DMS114 treated with DMSO at 0.1 percent for 48 hours (cell line): ENCODE measurements around the gene PAX8.

Experiments used
- DNase-seq: peaks from one replicate; lab custom pipeline; 2025; ENCODE audit not compliant: unreplicated experiment; lab: John Stamatoyannopoulos, UW

Gene PAX8

GRCh38 chr2:113209011-113209645 is 69.6 kb downstream of the PAX8 start:
- DNase-seq, result no peak

DNA sequence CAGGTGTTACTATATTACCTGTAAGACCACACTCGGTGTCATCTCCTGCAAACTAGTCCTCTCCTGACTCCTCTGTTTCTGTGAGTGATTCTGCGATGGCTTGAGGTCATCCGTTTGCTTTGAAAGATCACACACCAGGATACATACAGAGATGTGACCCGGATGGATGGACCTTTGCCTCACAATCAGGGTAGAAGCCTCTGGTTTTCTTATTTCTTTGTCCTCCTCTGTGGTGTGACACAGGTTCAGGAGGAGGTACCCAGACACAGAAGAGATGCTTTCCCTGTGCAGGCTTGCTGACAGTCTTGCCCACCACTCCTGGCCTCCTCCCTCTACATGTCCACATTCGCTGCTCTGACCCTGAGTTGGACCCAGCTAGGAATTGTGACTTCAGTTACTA is 70.3 kb downstream of the PAX8 start:
- no peak for DNase-seq

DNA sequence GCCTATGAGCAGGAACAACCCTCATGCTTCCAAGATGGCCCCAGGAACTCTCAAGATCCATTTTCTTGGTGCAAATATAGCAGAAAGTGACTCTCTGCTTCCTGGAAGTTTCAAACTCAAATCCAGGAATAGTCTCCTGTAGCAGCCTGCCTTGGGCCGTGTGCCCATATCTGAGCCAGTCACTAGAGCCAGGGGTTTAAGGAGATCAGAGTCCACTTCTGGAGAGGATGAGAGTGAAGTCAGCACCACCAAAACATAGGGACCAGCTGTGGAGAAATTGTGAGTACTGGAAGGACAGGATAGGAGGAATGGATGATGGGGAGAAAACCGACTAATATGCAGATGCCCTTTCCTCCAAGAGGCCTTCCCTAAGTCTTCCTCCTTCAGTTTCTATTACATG is 71.7 kb downstream of the PAX8 start:
- DNase-seq, result no peak

DNA sequence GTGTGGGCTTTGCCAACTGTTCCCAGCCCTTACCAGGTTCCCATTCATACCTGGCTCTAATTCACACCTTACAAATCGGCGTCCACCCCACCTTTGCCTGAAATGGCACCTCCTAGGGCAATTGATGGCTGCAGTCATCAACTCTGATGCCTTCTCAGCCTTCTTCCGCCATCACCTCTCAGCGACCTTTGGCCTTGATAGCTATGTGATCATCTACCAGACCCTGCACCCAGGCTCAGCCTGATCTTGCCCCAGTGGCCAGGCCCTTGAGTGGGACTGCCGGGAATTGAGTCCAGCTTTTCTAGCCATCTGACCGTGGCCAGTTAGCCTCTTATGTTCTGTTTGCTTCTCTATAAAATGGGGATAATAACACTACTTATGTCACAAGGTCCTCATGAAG is 72.5 kb downstream of the PAX8 start:
- DNase-seq, result no peak

DNA sequence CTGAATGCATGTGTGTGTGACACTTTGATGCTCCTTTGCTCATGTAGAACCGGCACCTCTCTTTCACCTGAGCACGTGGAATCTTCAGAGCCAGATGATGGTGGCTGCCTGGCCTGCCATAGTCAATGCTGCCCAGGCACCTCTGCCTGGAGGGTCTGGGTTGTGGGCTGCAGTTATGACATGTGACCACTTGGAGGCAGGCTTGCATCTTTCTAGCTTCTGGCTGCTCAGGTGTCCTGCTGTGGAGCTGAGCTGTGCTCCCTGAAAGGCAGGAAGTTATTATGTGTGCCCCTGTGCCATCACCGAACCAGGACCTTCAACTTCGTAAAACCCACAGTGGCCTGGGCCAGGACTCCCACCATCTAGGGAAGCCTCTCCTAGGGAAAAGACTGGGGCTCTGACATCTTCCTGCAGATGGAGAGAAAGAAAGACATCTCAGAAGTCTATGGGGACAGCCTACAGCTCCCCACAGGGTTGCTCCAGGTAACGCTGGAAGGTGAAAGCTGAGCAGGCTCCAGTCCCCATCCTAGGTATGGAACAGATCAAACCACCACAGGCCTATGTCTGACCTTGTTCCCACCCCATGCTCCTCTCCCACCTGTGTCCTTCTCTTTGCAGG is 74.7 kb downstream of the PAX8 start:
- peak; percentile 26 for DNase-seq

GRCh38 chr2:113203217-113203530 is 75.5 kb downstream of the PAX8 start:
- DNase-seq, result no peak

DNA sequence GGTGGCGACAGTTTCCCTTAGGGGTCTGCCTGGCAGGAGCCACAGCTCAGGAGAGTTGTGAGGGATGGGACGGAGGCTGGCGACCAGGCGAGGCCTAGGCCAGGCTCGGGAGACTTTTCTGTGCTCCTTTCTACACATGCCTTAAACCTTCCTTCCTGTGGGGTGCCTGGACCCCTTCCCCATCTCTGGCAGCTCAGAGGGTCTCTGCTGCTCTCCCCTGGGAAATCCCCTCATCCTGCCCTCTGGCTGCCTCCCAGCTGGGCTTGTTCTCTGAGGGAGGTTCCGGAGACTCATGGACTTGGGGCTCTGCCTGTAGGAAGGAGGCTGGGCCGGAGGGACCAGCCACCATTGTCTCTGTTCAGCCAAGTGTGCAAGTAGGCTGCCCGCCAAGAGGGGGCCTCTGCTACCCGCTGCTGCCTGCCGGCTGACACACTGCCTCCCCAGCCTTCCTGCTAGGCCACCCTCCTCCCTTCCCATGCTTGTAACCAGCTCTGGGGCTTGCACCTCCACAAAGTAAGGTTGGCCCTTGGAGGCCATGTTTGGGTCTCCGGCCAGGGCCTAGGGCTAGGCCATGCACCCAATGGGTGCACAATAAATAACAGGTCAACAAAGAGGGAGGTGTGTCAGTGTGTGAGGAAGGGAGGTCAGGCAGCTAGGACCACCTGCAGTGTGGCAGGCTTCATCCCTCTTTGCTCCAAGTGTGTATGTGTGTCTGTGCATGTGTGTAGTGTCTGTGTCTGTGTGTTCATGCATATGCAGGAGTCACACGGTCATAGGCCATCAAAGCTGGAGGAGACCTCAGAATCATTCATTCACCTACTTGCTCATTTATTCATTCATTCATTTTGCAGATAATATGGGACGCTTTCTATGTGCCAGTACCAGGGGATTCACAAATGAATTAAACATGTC is 76.2 kb downstream of the PAX8 start:
- no peak for DNase-seq

GRCh38 chr2:113201496-113202304 is 77.0 kb downstream of the PAX8 start:
- no peak for DNase-seq

- no peak for DNase-seq
Observed at GRCh38 chr2:113200736-113201490, 77.8 kb downstream of the PAX8 start.

DNA sequence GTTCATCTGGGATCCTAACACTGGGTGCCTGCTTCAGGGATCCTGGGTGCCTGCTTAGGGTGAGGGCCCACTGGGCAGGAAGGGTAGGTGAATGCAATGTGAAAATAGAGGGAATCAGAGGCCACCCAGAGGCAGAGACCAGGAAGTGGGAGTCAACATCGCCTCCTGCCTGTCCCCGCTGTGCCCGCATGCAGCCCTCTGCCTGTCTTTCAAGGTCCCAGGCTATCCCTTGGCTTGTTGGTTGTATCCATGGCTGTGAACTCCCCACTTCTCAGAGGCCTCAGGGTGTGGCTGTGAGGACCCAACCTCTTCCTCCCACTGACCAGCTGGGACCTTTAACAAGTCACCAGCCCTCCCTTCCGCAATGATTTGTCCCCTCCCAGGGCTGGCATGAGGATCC is 78.5 kb downstream of the PAX8 start:
- DNase-seq, result no peak

DNA sequence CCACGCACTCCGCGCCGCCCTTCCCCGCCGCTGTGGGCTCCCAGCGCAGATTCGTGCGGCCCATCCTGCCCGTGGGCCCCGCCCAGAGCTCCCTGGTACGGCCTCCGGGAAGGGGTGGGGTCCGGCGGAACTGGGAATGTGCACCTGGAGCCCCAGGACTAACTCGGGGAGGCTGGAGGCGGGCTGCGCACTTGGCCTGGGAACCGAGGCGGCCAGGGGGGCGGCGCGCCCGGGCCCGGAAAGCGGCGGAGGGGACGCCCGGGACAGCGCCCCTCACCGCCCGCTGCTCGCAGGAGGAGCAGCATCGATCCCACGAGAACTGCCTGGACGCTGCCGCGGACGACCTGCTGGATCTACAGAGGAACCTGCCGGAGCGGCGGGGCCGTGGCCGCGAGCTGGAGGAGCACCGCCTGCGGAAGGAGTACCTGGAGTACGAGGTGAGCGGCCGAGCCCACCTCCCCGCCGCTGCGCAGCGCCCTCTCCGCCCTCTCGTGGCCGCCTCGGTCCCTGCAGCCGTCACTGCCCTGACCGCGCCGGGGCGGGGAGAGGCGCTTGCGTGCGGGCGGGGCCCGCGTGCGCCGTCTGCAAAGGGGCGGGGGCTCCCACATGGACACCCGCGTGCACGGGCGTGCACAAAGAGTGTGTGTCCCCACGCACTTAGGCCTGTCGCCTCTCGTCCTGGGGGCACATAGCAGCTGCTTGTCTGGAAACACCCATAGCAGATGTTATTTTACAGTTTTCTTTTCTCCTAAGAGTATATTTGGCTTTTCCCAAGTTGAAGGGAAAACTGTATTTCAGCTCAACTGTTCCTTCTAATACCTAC is 79.7 kb downstream of the PAX8 start:
- peak; percentile 24 for DNase-seq

DNA sequence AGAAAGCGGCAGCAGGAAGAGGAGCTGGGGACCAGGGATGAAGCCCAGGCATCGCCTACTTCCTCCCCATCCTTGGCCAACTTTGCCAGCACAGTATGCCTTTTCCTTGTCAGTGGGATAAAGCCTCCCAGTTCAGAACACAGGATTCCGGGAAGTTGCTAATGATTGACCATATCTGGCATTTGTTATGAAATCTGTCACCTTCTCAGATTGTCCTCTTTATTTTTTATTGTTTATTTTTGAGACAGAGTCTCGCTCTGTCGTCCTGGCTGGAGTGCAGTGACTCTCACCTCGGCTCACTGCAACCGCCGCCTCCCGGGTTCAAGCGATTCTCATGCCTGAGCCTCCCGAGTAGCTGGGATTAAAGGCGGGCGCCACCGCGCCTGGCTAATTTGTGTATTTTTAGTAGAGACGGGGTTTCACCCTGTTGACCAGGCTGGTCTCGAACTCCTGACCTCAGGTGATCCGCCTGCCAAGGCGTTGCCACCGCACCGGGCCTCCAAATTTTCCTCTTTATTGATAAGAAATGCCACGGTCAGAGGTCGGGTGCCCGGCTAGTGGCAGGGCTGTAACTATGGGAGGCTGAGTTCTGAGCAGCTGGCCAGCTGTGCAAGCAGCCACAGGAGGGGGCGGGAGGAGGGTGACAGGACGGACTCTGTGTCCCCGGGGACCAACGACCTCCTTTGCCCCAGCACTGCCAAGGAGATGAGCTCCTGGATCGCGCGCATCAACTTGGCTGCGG is 80.5 kb downstream of the PAX8 start:
- DNase-seq, result no peak

DNA sequence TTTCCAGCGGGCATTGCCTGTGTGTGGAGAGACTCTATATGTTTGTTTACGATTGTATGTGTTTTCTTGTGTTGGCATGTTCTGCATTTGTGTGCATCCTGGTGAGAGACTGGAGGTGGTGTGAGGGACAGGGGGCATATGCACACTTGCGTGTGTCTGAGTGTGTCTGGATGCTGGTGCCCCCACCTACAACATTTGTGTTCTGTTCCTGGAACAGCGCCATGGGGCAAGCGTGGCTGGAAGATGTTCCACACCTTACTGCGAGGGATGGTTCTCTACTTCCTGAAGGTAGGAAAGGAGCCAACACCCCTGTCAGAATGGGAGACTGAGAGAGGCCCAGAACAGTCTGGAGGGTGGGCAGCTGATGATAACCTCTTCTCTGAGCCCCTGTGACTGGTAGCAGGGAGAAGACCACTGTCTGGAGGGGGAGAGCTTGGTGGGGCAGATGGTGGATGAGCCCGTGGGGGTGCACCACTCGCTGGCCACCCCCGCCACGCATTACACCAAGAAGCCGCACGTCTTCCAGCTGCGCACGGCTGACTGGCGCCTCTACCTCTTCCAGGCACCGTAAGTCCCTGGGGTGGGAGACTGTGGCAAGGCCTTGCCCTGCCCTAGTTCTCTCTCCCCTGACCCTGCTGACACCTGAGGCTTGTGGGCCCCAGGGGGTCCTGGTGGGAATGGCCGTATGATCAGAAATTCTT is 81.2 kb downstream of the PAX8 start:
- DNase-seq, result no peak

- no peak for DNase-seq
Observed at GRCh38 chr2:113196839-113197238, 81.9 kb downstream of the PAX8 start.

DNA sequence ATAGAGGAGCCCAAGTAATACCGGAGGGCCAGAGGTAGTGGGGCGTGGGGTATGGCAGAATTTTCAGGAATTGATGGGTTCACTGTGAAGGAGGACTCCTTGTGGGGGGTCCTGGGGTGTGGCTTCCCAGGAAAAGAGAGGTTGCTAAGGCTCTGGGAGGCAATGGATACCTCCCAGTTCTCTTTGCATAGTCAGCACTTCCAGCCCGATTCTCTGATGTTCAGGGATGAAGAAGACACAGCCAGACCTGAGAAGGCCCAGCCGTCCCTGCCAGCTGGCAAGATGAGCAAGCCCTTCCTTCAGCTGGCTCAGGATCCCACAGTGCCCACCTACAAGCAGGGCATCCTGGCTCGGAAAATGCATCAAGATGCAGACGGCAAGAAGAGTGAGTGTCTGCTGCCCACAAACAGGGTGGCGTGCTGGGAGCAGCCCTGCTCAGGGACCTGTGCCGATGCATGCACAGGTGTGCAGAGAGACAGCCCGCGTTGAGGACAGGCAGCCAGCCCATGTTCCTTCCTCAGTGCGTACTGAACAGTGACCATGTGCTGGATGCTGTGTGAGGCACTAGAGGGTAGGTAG is 82.7 kb downstream of the PAX8 start:
- DNase-seq, result no peak

- no peak for DNase-seq
Observed at GRCh38 chr2:113192459-113193100, 86.1 kb downstream of the PAX8 start.

DNA sequence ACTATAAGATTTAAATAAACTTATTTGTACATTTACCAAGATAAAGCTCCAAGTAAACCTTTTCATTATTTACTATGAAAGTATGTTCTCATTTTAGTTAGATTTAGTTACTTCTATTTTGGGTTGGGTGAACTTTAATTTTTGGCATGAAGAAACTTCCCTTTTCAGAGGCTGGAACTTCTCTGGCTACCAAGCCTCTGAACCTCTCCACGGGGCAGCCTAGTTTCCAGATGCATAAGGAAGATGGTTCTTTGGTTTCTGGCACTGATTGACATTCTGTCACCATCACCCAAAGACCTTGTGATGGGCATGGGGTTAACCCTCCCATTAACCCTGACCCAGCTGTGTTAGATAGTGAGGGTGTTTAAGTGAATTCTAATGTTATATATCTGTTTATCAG is 87.8 kb downstream of the PAX8 start:
- DNase-seq, result no peak

- no peak for DNase-seq
Observed at GRCh38 chr2:113187771-113188170, 91.0 kb downstream of the PAX8 start.
